Heart right ventricle (tissue), 16 donors: ENCODE data around the gene DEF6. TPM values are rescaled to one million over a fixed set of nuclear protein-coding genes. Genes with fewer than 3 reads are reported as not detected.

ENCODE experiments used
- ATAC-seq, 8 donors: fragments of 200-7000 bp; cut with Tn5 transposase; one replicate each; pipeline ENCODE4 v1.9.1; 2020; ENCODE audit warnings: mild to moderate bottlenecking in 8 of 8, moderate library complexity in 8 of 8, moderate number of reproducible peaks in 1 of 8
- DNase-seq, 2 donors: peaks; one replicate each; pipeline ENCODE4 v3.0.0-alpha.2; 2020
- H3K27ac ChIP-seq, 10 donors: fragments of 200-600 bp; sonication (generic) in 2 of 10; one replicate each; pipeline versions ENCODE4 v1.5.0 to v1.8.0; 2020 to 2022; ENCODE audit warnings: mild to moderate bottlenecking in 3 of 10
- H3K27me3 ChIP-seq, 7 donors: fragments of 200-600 bp; one replicate each; pipeline ENCODE4 v1.8.0; 2021 to 2022; ENCODE audit warnings: mild to moderate bottlenecking in 2 of 7
- H3K36me3 ChIP-seq, 9 donors: fragments of 200-600 bp; sonication (generic) in 1 of 9; one replicate each; pipeline versions ENCODE4 v1.5.0 to v1.8.0; 2020 to 2022; ENCODE audit warnings: mild to moderate bottlenecking in 2 of 9
- H3K4me1 ChIP-seq, 9 donors: fragments of 200-600 bp; sonication (generic) in 1 of 9; one replicate each; pipeline versions ENCODE4 v1.5.0 to v1.8.0; 2020 to 2022; ENCODE audit warnings: mild to moderate bottlenecking in 4 of 9
- H3K4me3 ChIP-seq, 10 donors: fragments of 200-600 bp; sonication (generic) in 2 of 10; one replicate each; pipeline versions ENCODE4 v1.5.0 to v1.8.0; 2020 to 2022; ENCODE audit warnings: mild to moderate bottlenecking in 7 of 10, moderate library complexity in 2 of 10
- H3K9me3 ChIP-seq, 11 donors: fragments of 200-600 bp in 10 of 11; sonication (generic) in 2 of 11; one replicate each; pipeline versions ENCODE4 v1.5.0 to v1.8.0; 2013 to 2022; ENCODE audit warnings: mild to moderate bottlenecking in 2 of 11, control low read depth in 1 of 11, moderate library complexity in 1 of 11
- CTCF ChIP-seq, 9 donors: fragments of 200-600 bp; sonication (generic) in 2 of 9; IDR thresholded peaks; one replicate each; pipeline versions ENCODE4 v1.5.0 to v1.8.0; 2021 to 2022; ENCODE audit warnings: antibody characterized with exemption in 9 of 9, mild to moderate bottlenecking in 5 of 9, moderate library complexity in 1 of 9
- WGBS, 2 donors: extraction: QIAGEN DNeasy Blood & Tissue Kit; methylation state at CpG; one replicate each; pipeline ENCODE4 v1.1.7; 2013; ENCODE audit warnings: inconsistent platforms in 1 of 2; 5-methylcytosine and 5-hydroxymethylcytosine counted together
- intact Hi-C, 10 donors: fragments of 100-400 bp; cut with DNase I; formaldehyde crosslinking; loops; one replicate each; pipeline versions ENCODE4 v1.11.1 to v1.14.2; 2022
- long read RNA-seq, 3 donors: library from polyadenylated mRNA; unstranded; transcript quantifications; one replicate each; pipeline ENCODE4 v2.0.0, GENCODE V29; 2020 to 2021
- polyA plus RNA-seq, 2 donors: library from polyadenylated mRNA; stranded (reverse); fragments of 200-250 nt; gene quantifications; one replicate each; pipeline ENCODE4 v1.2.3, GENCODE V29; 2013
- total RNA-seq, 10 donors: library from RNA; stranded (reverse); fragmentation: NEBNext Ultra II Directional in 3 of 10; extraction: Animal tissue kit (Norgen Biotek cat#: 25700) in 3 of 10; gene quantifications; one replicate each; pipeline versions ENCODE4 v1.2.1 to v1.2.4, GENCODE V29; 2021 to 2023
- donor health status: Arrhythmogenic right ventricular cardiomyopathy.
- donor health status: ischemic (EF 13 %, LVEDD 7.1; RV severe dilation, severe dysfunction).
- donor health status: healthy with polysubstance abuse.
- donor health status: DM: no; HTN: yes; CAD: no.
- donor health status: DM: no; HTN: no; CAD: no.
- donor health status: ischemic (EF 25% LVEDD 6.9; RV normal size, moderate dysfunction).
- donor health status: ischemic (EF 25% LVEDD 5.7; RV mildly dilated, moderate dysfunction).
- donor health status: healthy.
- donor health status: DM: yes; HTN: yes; CAD: no.
- donor health status: Ischemic cardiomyopathy.
- donor health status: ischemic (EF 35%, LVEDD 5.7; RV mildly dilated, moderate dysfunction).
- donor health status: nonischemic (EF 11% LVEDD 7.7; RV severe dilation, severe dysfunction).
- donor health status: DM: yes; HTN: yes; CAD: no.
- donor health status: PGD.
- donor health status: ischemic (EF 29% LVEDD 5.4; RV normal size, mild dysfunction).
- donor health status: nonischemic (EF 23%, LVEDD 6.1; RV moderate dilation, normal function).

Gene DEF6
- total RNA-seq (1 to 10 TPM in 4 of 10 donors, under 1 TPM in 6; 0.62 to 8.8 (median 0.94) TPM), polyA plus RNA-seq (1 to 10 TPM; 1.7 to 2.7 TPM)
- long read RNA-seq, donor 1, partial matches to known transcripts = 2 of 2 reads
- long read RNA-seq, donor 1, other reads (novel, unspliced or antisense) = 0 of 2 reads
- long read RNA-seq, donor 2, partial matches to known transcripts = 0 of 2 reads
- long read RNA-seq, donor 2, other reads (novel, unspliced or antisense) = 0 of 2 reads
- long read RNA-seq, donor 3, partial matches to known transcripts = 1 of 3 reads
- long read RNA-seq, donor 3, other reads (novel, unspliced or antisense) = 1 of 3 reads

- WGBS, 2 donors = 31 to 33% methylated on average over 35 of the region's 35 CpGs
- H3K9me3 ChIP-seq = no peaks in the 10 kb centered on the region
- peak; percentile 73 to 75 for DNase-seq
- H3K36me3 ChIP-seq = peaks cover 0 to 39% (median 24%) of the 10 kb centered on the region in 9 donors
- intact Hi-C loops = loop anchor here in 7 of 10 donors (1.0 to 5.0 kb wide), 5 partner anchors 29 to 154 kb away; partner anchors contain the start of genes FANCE (in 3 of the 7) and PPARD (in 1 of the 7)
- no peaks in the 10 kb centered on the region for H3K27me3 ChIP-seq
- H3K4me3 ChIP-seq = peak within 1 kb of the TSS in 9 of 10 donors; percentile 16 to 68 (median 50)
- peak within 1 kb of the TSS in 8 of 10 donors; percentile 0 to 92 (median 48) for H3K27ac ChIP-seq
- TF ChIP-seq CTCF (IDR thresholded peaks at IDR 0.05) = peak; percentile 41 to 81 (median 67)
- H3K4me1 ChIP-seq = peaks cover 4 to 62% (median 24%) of the 10 kb centered on the region in 9 donors
- peak; percentile 85 to 93 (median 91) for ATAC-seq
Measured at GRCh38 chr6:35297601-35298481, at the start of gene DEF6. DEF6 (plus strand) TSS chr6:35297818; CDS start chr6:35297857, 39 bp downstream.

- ATAC-seq = no peak
- no peaks in the 10 kb centered on the region for H3K27me3 ChIP-seq
- intact Hi-C loops = loop anchor here in 5 of 10 donors (10.0 kb wide), 3 partner anchors 253 to 373 kb away; no protein-coding TSS in a partner anchor
- H3K27ac ChIP-seq = peak overlapping the region in 3 of 10 donors; percentile 16 to 40 (median 40)
- WGBS, 2 donors = 62 to 66% methylated on average over 3 of the region's 3 CpGs
- no peak for TF ChIP-seq CTCF (IDR thresholded peaks at IDR 0.05)
- no peak for DNase-seq
- no peak overlapping the region for H3K4me3 ChIP-seq
- no peaks in the 10 kb centered on the region for H3K9me3 ChIP-seq
- peaks cover 8 to 40% (median 23%) of the 10 kb centered on the region in 9 donors for H3K4me1 ChIP-seq
- peaks cover 0 to 39% (median 18%) of the 10 kb centered on the region in 9 donors for H3K36me3 ChIP-seq
Measured at GRCh38 chr6:35248300-35248699, 49.3 kb upstream of the DEF6 start.

- peaks cover 8 to 46% (median 26%) of the 10 kb centered on the region in 9 donors for H3K4me1 ChIP-seq
- no peak overlapping the region for H3K4me3 ChIP-seq
- ATAC-seq = peak; percentile 38 to 77 (median 50)
- WGBS, 2 donors = 64 to 66% methylated on average over 3 of the region's 3 CpGs
- H3K9me3 ChIP-seq = no peaks in the 10 kb centered on the region
- H3K36me3 ChIP-seq = peaks cover 0 to 33% (median 16%) of the 10 kb centered on the region in 9 donors
- H3K27ac ChIP-seq = peak overlapping the region in 6 of 10 donors; percentile 5 to 61 (median 34)
- H3K27me3 ChIP-seq = no peaks in the 10 kb centered on the region
- intact Hi-C loops = loop anchor here in 5 of 10 donors (10.0 kb wide), 3 partner anchors 254 to 374 kb away; no protein-coding TSS in a partner anchor
- TF ChIP-seq CTCF (IDR thresholded peaks at IDR 0.05) = no peak
- DNase-seq = no peak
Measured at GRCh38 chr6:35248965-35249364, 48.7 kb upstream of the DEF6 start.

- DNase-seq (no peak), ATAC-seq (no peak)
- no peaks in the 10 kb centered on the region for H3K27me3 ChIP-seq
- H3K9me3 ChIP-seq = no peaks in the 10 kb centered on the region
- peaks cover 8 to 50% (median 29%) of the 10 kb centered on the region in 9 donors for H3K4me1 ChIP-seq
- no peak overlapping the region for H3K4me3 ChIP-seq
- WGBS, 2 donors = 96 to 97% methylated on average over 3 of the region's 3 CpGs
- H3K36me3 ChIP-seq = peaks cover 0 to 3% (median 0%) of the 10 kb centered on the region in 9 donors
- intact Hi-C loops = no loop called here
- no peak for TF ChIP-seq CTCF (IDR thresholded peaks at IDR 0.05)
- no peak overlapping the region for H3K27ac ChIP-seq
Measured at GRCh38 chr6:35251949-35252348, 45.7 kb upstream of the DEF6 start.
